OCI-LY1 (cell line): Measurements from ENCODE around the gene IER5.

Source experiments
- CTCF ChIP-seq: fragments of 200-600 bp; sonication (generic), shearing (Covaris generic); IDR thresholded peaks from 2 replicates; pipeline ENCODE4 v1.5.1; 2017; ENCODE audit warnings: mild to moderate bottlenecking, antibody characterized with exemption, low read length, moderate library complexity, mixed read lengths
- EZH2 ChIP-seq: fragments of 200-600 bp; sonication (generic), shearing (Covaris generic); IDR thresholded peaks from 2 replicates; pipeline ENCODE4 v1.8.0; 2017; ENCODE audit warnings: borderline replicate concordance, mixed run types, mild to moderate bottlenecking, antibody characterized with exemption, low read length, moderate library complexity, mixed read lengths

GRCh38 chr1:181136738-181137122, 48.2 kb downstream of the IER5 start:
- no peak for TF ChIP-seq CTCF
- no peak for TF ChIP-seq EZH2
